CD8-positive, alpha-beta memory T cell (primary cell): ENCODE results near the gene ACTR1B. TPM values are rescaled to one million over a fixed set of nuclear protein-coding genes. Genes with fewer than 3 reads are reported as not detected.

Experiments used
- CTCF ChIA-PET: fragments of 350-600 bp; sonication (Branson Sonifier 250); formaldehyde crosslinking; loops from one replicate; lab custom pipeline; 2021; ENCODE audit warnings: antibody characterized with exemption; lab: Charles Lee
- POLR2A ChIA-PET: fragments of 350-600 bp; sonication (Branson Sonifier 250); formaldehyde crosslinking; loops from one replicate; lab custom pipeline; 2021; ENCODE audit warnings: antibody characterized with exemption; lab: Charles Lee
- DNase-seq, 5 donors: peaks; one replicate each; pipeline versions ENCODE4 v3.0.0 to v3.0.0-alpha.2; 2020 to 2022; ENCODE audit warnings: mixed read lengths in 1 of 5
- H3K27ac ChIP-seq: one replicate; pipeline ENCODE4 v1.7.0; 2013; ENCODE audit warnings: low read depth, mild to moderate bottlenecking, low read length, moderate library complexity
- H3K27me3 ChIP-seq: 2 replicates; pipeline ENCODE4 v1.7.0; 2013; ENCODE audit warnings: low read length, mild to moderate bottlenecking; ENCODE audit not compliant: insufficient read depth, poor library complexity, severe bottlenecking
- H3K36me3 ChIP-seq: 2 replicates; pipeline ENCODE4 v1.7.0; 2013; ENCODE audit warnings: mild to moderate bottlenecking, low read length, moderate library complexity; ENCODE audit not compliant: insufficient read depth
- H3K4me1 ChIP-seq: 2 replicates; pipeline ENCODE4 v1.7.0; 2013; ENCODE audit warnings: mild to moderate bottlenecking, low read length, moderate library complexity; ENCODE audit not compliant: insufficient read depth
- H3K4me3 ChIP-seq: 2 replicates; pipeline ENCODE4 v1.7.0; 2013; ENCODE audit warnings: mild to moderate bottlenecking, low read length
- H3K9me3 ChIP-seq: 2 replicates; pipeline ENCODE4 v1.7.0; 2013; ENCODE audit warnings: mild to moderate bottlenecking, low read length
- H3K27ac Mint-ChIP-seq, 8 donors: one replicate each; pipeline ENCODE4 v1.8.0; 2020 to 2021; ENCODE audit warnings: mixed read lengths in 8 of 8, mild to moderate bottlenecking in 6 of 8, inconsistent platforms in 3 of 8, moderate library complexity in 3 of 8
- H3K27me3 Mint-ChIP-seq, 2 donors: one replicate each; pipeline ENCODE4 v1.8.0; 2020 to 2021; ENCODE audit warnings: mixed read lengths in 2 of 2, mild to moderate bottlenecking in 1 of 2, moderate library complexity in 1 of 2
- H3K36me3 Mint-ChIP-seq, 3 donors: one replicate each; pipeline ENCODE4 v1.8.0; 2020 to 2021; ENCODE audit warnings: mixed read lengths in 3 of 3, inconsistent platforms in 1 of 3, mild to moderate bottlenecking in 1 of 3
- H3K4me1 Mint-ChIP-seq, 3 donors: one replicate each; pipeline ENCODE4 v1.8.0; 2020 to 2021; ENCODE audit warnings: mixed read lengths in 3 of 3, inconsistent platforms in 1 of 3, mild to moderate bottlenecking in 1 of 3
- H3K4me3 Mint-ChIP-seq, 7 donors: one replicate each; pipeline ENCODE4 v1.8.0; 2020 to 2021; ENCODE audit warnings: mixed read lengths in 7 of 7, mild to moderate bottlenecking in 6 of 7, moderate library complexity in 4 of 7, inconsistent platforms in 2 of 7
- H3K9me3 Mint-ChIP-seq, 5 donors: one replicate each; pipeline ENCODE4 v1.8.0; 2020 to 2022; ENCODE audit warnings: mixed read lengths in 5 of 5, mild to moderate bottlenecking in 3 of 5, moderate library complexity in 2 of 5, inconsistent platforms in 1 of 5
- polyA plus RNA-seq: library from polyadenylated mRNA; unstranded; fragments of 300-500 nt; fragmentation: Illumina TruSeq; gene quantifications from one replicate; pipeline ENCODE4 v1.2.3, GENCODE V29; 2021
- total RNA-seq, 2 experiments: library from RNA; stranded (reverse); gene quantifications; one replicate each; pipeline ENCODE4 v1.2.3, GENCODE V29; 2021

ACTR1B gene
- total and polyA plus RNA-seq, 3 experiments from 2014 or later = 16.5 to 80.6 (median 76.6) TPM

GRCh38 chr2:97656905-97657587, 6.8 kb downstream of the ACTR1B start:
- H3K9me3 ChIP-seq = no peaks in the 10 kb centered on the region
- Mint-ChIP-seq H3K27ac (no peak overlapping the region), H3K9me3 (no peaks in the 10 kb centered on the region), H3K4me1 (peaks cover 10 to 20% (median 17%) of the 10 kb centered on the region in 3 donors), H3K4me3 (peak overlapping the region in 1 of 7 donors; percentile 8), H3K27me3 (no peaks in the 10 kb centered on the region), H3K36me3 (peaks cover 0 to 54% (median 8%) of the 10 kb centered on the region in 3 donors)
- CTCF ChIA-PET = no interaction called here
- H3K27ac ChIP-seq = no peak overlapping the region
- DNase-seq = no peak
- H3K27me3 ChIP-seq = no peaks in the 10 kb centered on the region
- peaks cover 11% of the 10 kb centered on the region for H3K4me1 ChIP-seq
- H3K4me3 ChIP-seq = no peak overlapping the region
- H3K36me3 ChIP-seq = peaks cover 23% of the 10 kb centered on the region
- POLR2A ChIA-PET = no interaction called here

GRCh38 chr2:97656129-97656755, 7.6 kb downstream of the ACTR1B start:
- H3K36me3 ChIP-seq = peaks cover 23% of the 10 kb centered on the region
- Mint-ChIP-seq H3K4me3 (no peak overlapping the region), H3K9me3 (no peaks in the 10 kb centered on the region), H3K4me1 (peaks cover 2 to 12% (median 10%) of the 10 kb centered on the region in 3 donors), H3K27me3 (no peaks in the 10 kb centered on the region), H3K36me3 (peaks cover 0 to 51% (median 8%) of the 10 kb centered on the region in 3 donors), H3K27ac (no peak overlapping the region)
- no peak for DNase-seq
- peaks cover 3% of the 10 kb centered on the region for H3K4me1 ChIP-seq
- ChIA-PET POLR2A (no interaction called here), CTCF (no interaction called here)
- no peak overlapping the region for H3K27ac ChIP-seq
- H3K27me3 ChIP-seq = no peaks in the 10 kb centered on the region
- no peaks in the 10 kb centered on the region for H3K9me3 ChIP-seq
- no peak overlapping the region for H3K4me3 ChIP-seq

GRCh38 chr2:97654791-97655190, 9.1 kb downstream of the ACTR1B start:
- Mint-ChIP-seq H3K4me3 (peak overlapping the region in 1 of 7 donors; percentile 34), H3K27me3 (no peaks in the 10 kb centered on the region), H3K27ac (peak overlapping the region in 6 of 8 donors; percentile 4 to 86 (median 36)), H3K9me3 (no peaks in the 10 kb centered on the region), H3K4me1 (peaks cover 0 to 4% (median under 1%) of the 10 kb centered on the region in 3 donors), H3K36me3 (peaks cover 0 to 52% (median 8%) of the 10 kb centered on the region in 3 donors)
- Histone ChIP-seq H3K27me3 (no peaks in the 10 kb centered on the region), H3K9me3 (no peaks in the 10 kb centered on the region), H3K36me3 (peaks cover 16% of the 10 kb centered on the region), H3K27ac (no peak overlapping the region), H3K4me3 (no peak overlapping the region), H3K4me1 (no peaks in the 10 kb centered on the region)
- DNase-seq = no peak
- POLR2A ChIA-PET = no interaction called here
- CTCF ChIA-PET = no interaction called here

GRCh38 chr2:97654309-97654708, 9.5 kb downstream of the ACTR1B start:
- peaks cover 16% of the 10 kb centered on the region for H3K36me3 ChIP-seq
- H3K36me3 Mint-ChIP-seq = peaks cover 0 to 53% (median 9%) of the 10 kb centered on the region in 3 donors

GRCh38 chr2:97653874-97654273, 10.0 kb downstream of the ACTR1B start:
- no peaks in the 10 kb centered on the region for H3K9me3 ChIP-seq
- Mint-ChIP-seq H3K27ac (peak overlapping the region in 3 of 8 donors; percentile 0 to 66 (median 42)), H3K9me3 (no peaks in the 10 kb centered on the region), H3K36me3 (peaks cover 0 to 53% (median 9%) of the 10 kb centered on the region in 3 donors), H3K4me1 (peaks cover 0 to 4% (median 0%) of the 10 kb centered on the region in 3 donors), H3K4me3 (no peak overlapping the region), H3K27me3 (no peaks in the 10 kb centered on the region)
- no peak for DNase-seq
- CTCF ChIA-PET = no interaction called here
- H3K27ac ChIP-seq = no peak overlapping the region
- H3K27me3 ChIP-seq = no peaks in the 10 kb centered on the region
- H3K4me3 ChIP-seq = no peak overlapping the region
- POLR2A ChIA-PET = no interaction called here
- H3K36me3 ChIP-seq = peaks cover 17% of the 10 kb centered on the region
- H3K4me1 ChIP-seq = no peaks in the 10 kb centered on the region

More at GRCh38 chr2:97654309-97654708, 9.5 kb downstream of the ACTR1B start:
- DNase-seq = no peak
- no peak overlapping the region for H3K4me3 ChIP-seq
- no peaks in the 10 kb centered on the region for H3K27me3 Mint-ChIP-seq
- H3K9me3 ChIP-seq = no peaks in the 10 kb centered on the region
- H3K27ac ChIP-seq = no peak overlapping the region
- no peak overlapping the region for H3K4me3 Mint-ChIP-seq
- ChIA-PET CTCF (no interaction called here), POLR2A (no interaction called here)
- H3K9me3 Mint-ChIP-seq = no peaks in the 10 kb centered on the region
- peak overlapping the region in 4 of 8 donors; percentile 4 to 86 (median 54) for H3K27ac Mint-ChIP-seq
- no peaks in the 10 kb centered on the region for H3K27me3 ChIP-seq
- H3K4me1 ChIP-seq = no peaks in the 10 kb centered on the region
- peaks cover 0 to 4% (median 0%) of the 10 kb centered on the region in 3 donors for H3K4me1 Mint-ChIP-seq

GRCh38 chr2:97653473-97653872, 10.4 kb downstream of the ACTR1B start:
- H3K27ac ChIP-seq = no peak overlapping the region
- H3K36me3 ChIP-seq = peaks cover 19% of the 10 kb centered on the region
- H3K4me3 ChIP-seq = no peak overlapping the region
- DNase-seq = no peak
- no peaks in the 10 kb centered on the region for H3K9me3 ChIP-seq
- Mint-ChIP-seq H3K27me3 (no peaks in the 10 kb centered on the region), H3K27ac (peak overlapping the region in 4 of 8 donors; percentile 0 to 42 (median 16)), H3K36me3 (peaks cover under 1 to 53% (median 10%) of the 10 kb centered on the region in 3 donors), H3K4me1 (peaks cover 0 to 4% (median 2%) of the 10 kb centered on the region in 3 donors), H3K9me3 (no peaks in the 10 kb centered on the region), H3K4me3 (no peak overlapping the region)
- POLR2A ChIA-PET = no interaction called here
- no peaks in the 10 kb centered on the region for H3K4me1 ChIP-seq
- H3K27me3 ChIP-seq = no peaks in the 10 kb centered on the region
- CTCF ChIA-PET = interaction anchor here (0.6 kb wide), 1 partner anchor 94 kb away, joined by 3 read pairs; no protein-coding TSS in a partner anchor

- ChIA-PET CTCF (interaction anchor here (1.2 to 7.9 kb wide), 3 partner anchors 10 to 60 kb away, joined by 3 to 63 read pairs (median 5); partner anchors contain the start of gene ACTR1B), POLR2A (interaction anchor here (1.9 kb wide), 1 partner anchor 11 kb away, joined by 6 read pairs; no protein-coding TSS in a partner anchor)
- no peak overlapping the region for H3K27ac ChIP-seq
- no peak for DNase-seq
- no peaks in the 10 kb centered on the region for H3K27me3 ChIP-seq
- peaks cover 22% of the 10 kb centered on the region for H3K36me3 ChIP-seq
- H3K27me3 Mint-ChIP-seq = peaks cover 0 to 2% of the 10 kb centered on the region in 2 donors
- H3K4me1 ChIP-seq = peaks cover 11% of the 10 kb centered on the region
- H3K9me3 Mint-ChIP-seq = no peaks in the 10 kb centered on the region
- no peak overlapping the region for H3K4me3 ChIP-seq
- no peaks in the 10 kb centered on the region for H3K9me3 ChIP-seq
- H3K36me3 Mint-ChIP-seq = peaks cover 6 to 53% (median 19%) of the 10 kb centered on the region in 3 donors
- no peak overlapping the region for H3K4me3 Mint-ChIP-seq
- H3K27ac Mint-ChIP-seq = peak overlapping the region in 5 of 8 donors; percentile 2 to 74 (median 39)
- H3K4me1 Mint-ChIP-seq = peaks cover 11 to 16% (median 12%) of the 10 kb centered on the region in 3 donors
Observed at GRCh38 chr2:97651114-97651513, 12.7 kb downstream of the ACTR1B start.
